IMR-90 (cell line): ENCODE data around the gene ATP13A2. TPM values are rescaled to one million over a fixed set of nuclear protein-coding genes. Genes with fewer than 3 reads are reported as not detected.

ENCODE experiments used
- ATAC-seq: fragments of 200-7000 bp; cut with Tn5 transposase; 2 replicates; pipeline ENCODE4 v1.9.1; 2020; ENCODE audit warnings: low read depth, mild to moderate bottlenecking, moderate library complexity
- BruUV-seq: library from RNA; stranded (reverse); fragments of 400-500 nt; replicated peaks from 2 replicates; lab custom pipeline; 2021; lab: Mats Ljungman, UMichigan
- CTCF ChIA-PET: fragments of 300-600 bp; formaldehyde crosslinking; extraction: SDS; loops from one replicate; lab custom pipeline; 2021; ENCODE audit warnings: antibody characterized with exemption; lab: Yijun Ruan, JAX
- POLR2A ChIA-PET: fragments of 300-600 bp; sonication (Branson Sonifier 250); formaldehyde crosslinking; loops from one replicate; lab custom pipeline; 2022; ENCODE audit warnings: antibody characterized with exemption; ENCODE audit not compliant: unreplicated experiment; lab: Charles Lee
- DNase-seq: peaks from one replicate; pipeline ENCODE4 v3.0.0; 2013
- H2AFZ ChIP-seq: replicated peaks from 2 replicates; pipeline ENCODE3; 2013; ENCODE audit warnings: low read length, mild to moderate bottlenecking; ENCODE audit not compliant: poor library complexity
- H2AK5ac ChIP-seq: 2 replicates; pipeline ENCODE4 v1.6.1; 2013; ENCODE audit warnings: low read depth, low read length, inconsistent platforms
- H2AK9ac ChIP-seq: replicated peaks from 2 replicates; pipeline ENCODE3; 2013; ENCODE audit warnings: mild to moderate bottlenecking, low read depth, low read length, moderate library complexity; ENCODE audit not compliant: poor library complexity
- H2BK120ac ChIP-seq: 2 replicates; pipeline ENCODE4 v1.6.1; 2013; ENCODE audit warnings: low read depth, low read length, inconsistent platforms
- H2BK15ac ChIP-seq: 3 replicates; pipeline ENCODE4 v1.6.1; 2013; ENCODE audit warnings: low read depth, low read length, inconsistent platforms
- H2BK20ac ChIP-seq: 2 replicates; pipeline ENCODE4 v1.6.1; 2013; ENCODE audit warnings: low read depth, mild to moderate bottlenecking, inconsistent platforms, low read length, moderate library complexity
- H2BK5ac ChIP-seq: 2 replicates; pipeline ENCODE4 v1.6.1; 2013; ENCODE audit warnings: mild to moderate bottlenecking, low read depth, low read length, inconsistent platforms; ENCODE audit not compliant: poor library complexity, severe bottlenecking
- H3K14ac ChIP-seq: replicated peaks from 2 replicates; pipeline ENCODE4 v1.6.1; 2013; ENCODE audit warnings: low read depth, low read length, inconsistent platforms
- H3K18ac ChIP-seq: 2 replicates; pipeline ENCODE4 v1.6.1; 2013; ENCODE audit warnings: low read depth, low read length, control low read depth
- H3K23ac ChIP-seq: 2 replicates; pipeline ENCODE4 v1.6.1; 2013; ENCODE audit warnings: low read depth, low read length, inconsistent platforms
- H3K27ac ChIP-seq: 2 replicates; pipeline ENCODE4 v1.5.1; 2013; ENCODE audit warnings: mild to moderate bottlenecking, control low read depth, low read length; ENCODE audit not compliant: insufficient read depth
- H3K27me3 ChIP-seq: 2 replicates; pipeline ENCODE4 v1.6.1; 2013; ENCODE audit warnings: low read length; ENCODE audit not compliant: control insufficient read depth, insufficient read depth
- H3K36me3 ChIP-seq: 2 replicates; pipeline ENCODE4 v1.6.1; 2013; ENCODE audit warnings: low read length, mixed read lengths; ENCODE audit not compliant: control insufficient read depth, insufficient read depth
- H3K4ac ChIP-seq: 2 replicates; pipeline ENCODE4 v1.6.1; 2013; ENCODE audit warnings: low read depth, low read length, inconsistent platforms
- H3K4me1 ChIP-seq: 2 replicates; pipeline ENCODE4 v1.6.1; 2013; ENCODE audit warnings: low read length, mixed read lengths; ENCODE audit not compliant: control insufficient read depth, insufficient read depth
- H3K4me2 ChIP-seq: 2 replicates; pipeline ENCODE4 v1.6.1; 2013; ENCODE audit warnings: low read depth, mild to moderate bottlenecking, control low read depth, low read length, moderate library complexity
- H3K4me3 ChIP-seq: 2 replicates; pipeline ENCODE4 v1.5.1; 2013; ENCODE audit warnings: low read depth, mild to moderate bottlenecking, control low read depth, low read length, moderate library complexity; ENCODE audit not compliant: insufficient read depth
- H3K56ac ChIP-seq: 2 replicates; pipeline ENCODE4 v1.6.1; 2013; ENCODE audit warnings: low read length, inconsistent platforms; ENCODE audit not compliant: insufficient read depth; ENCODE audit errors: extremely low read depth
- H3K79me1 ChIP-seq, 2 experiments: 2 replicates each; pipeline ENCODE4 v1.6.1; 2013; ENCODE audit warnings: low read length in 2 of 2, inconsistent platforms in 1 of 2, low read depth in 1 of 2
- H3K9ac ChIP-seq: 2 replicates; pipeline ENCODE4 v1.6.1; 2013; ENCODE audit warnings: low read depth, low read length, control low read depth
- H3K9me1 ChIP-seq: 2 replicates; pipeline ENCODE4 v1.6.1; 2013; ENCODE audit warnings: low read length, inconsistent platforms; ENCODE audit not compliant: insufficient read depth
- H3K9me3 ChIP-seq: 2 replicates; pipeline ENCODE4 v1.6.1; 2013; ENCODE audit warnings: low read length; ENCODE audit not compliant: control insufficient read depth, insufficient read depth
- H4K20me1 ChIP-seq: 2 replicates; pipeline ENCODE4 v1.6.1; 2013; ENCODE audit warnings: low read length, inconsistent platforms; ENCODE audit not compliant: insufficient read depth
- H4K5ac ChIP-seq: 2 replicates; pipeline ENCODE4 v1.6.1; 2013; ENCODE audit warnings: mild to moderate bottlenecking, low read depth, low read length, control low read depth
- H4K8ac ChIP-seq, 2 experiments: 2 replicates each; pipeline ENCODE4 v1.6.1; 2013; ENCODE audit warnings: low read depth in 2 of 2, low read length in 2 of 2, control low read depth in 1 of 2, inconsistent platforms in 1 of 2
- H4K91ac ChIP-seq: 2 replicates; pipeline ENCODE4 v1.6.1; 2013; ENCODE audit warnings: low read depth, low read length, inconsistent platforms; ENCODE audit not compliant: insufficient read depth
- BHLHE40 ChIP-seq: fragments of 150-350 bp; IDR thresholded peaks from 2 replicates; pipeline ENCODE4 v1.6.1; 2016; ENCODE audit warnings: mild to moderate bottlenecking, low read depth, low read length
- CEBPB ChIP-seq: IDR thresholded peaks from 2 replicates; pipeline ENCODE4 v1.6.1; 2012; ENCODE audit warnings: low read depth, low read length, improper control_type of control experiment
- CHD1 ChIP-seq: IDR thresholded peaks from 2 replicates; pipeline ENCODE4 v1.6.1; 2012; ENCODE audit warnings: low read depth, low read length, improper control_type of control experiment
- MAZ ChIP-seq: IDR thresholded peaks from 2 replicates; pipeline ENCODE4 v1.6.1; 2012; ENCODE audit warnings: low read depth, mild to moderate bottlenecking, low read length, improper control_type of control experiment, moderate library complexity, borderline replicate concordance
- MXI1 ChIP-seq: IDR thresholded peaks from 2 replicates; pipeline ENCODE4 v1.6.1; 2012; ENCODE audit warnings: low read depth, mild to moderate bottlenecking, low read length, moderate library complexity, borderline replicate concordance
- POLR2A ChIP-seq: IDR thresholded peaks from 2 replicates; pipeline ENCODE4 v1.6.1; 2012; ENCODE audit warnings: mild to moderate bottlenecking, low read depth, low read length
- RCOR1 ChIP-seq: IDR thresholded peaks from 2 replicates; pipeline ENCODE4 v1.6.1; 2012; ENCODE audit warnings: mild to moderate bottlenecking, low read length, improper control_type of control experiment; ENCODE audit not compliant: insufficient replicate concordance
- SMC3 ChIP-seq: fragments of 150-350 bp; IDR thresholded peaks from 2 replicates; pipeline ENCODE4 v1.6.1; 2016; ENCODE audit warnings: low read depth, mild to moderate bottlenecking, antibody characterized with exemption, low read length, moderate library complexity
- WGBS, 2 experiments: methylation state at CpG; one replicate each; pipeline versions ENCODE4 v1.1.5 to v1.1.7; 2013; ENCODE audit warnings: missing lambda C conversion rate in 2 of 2; ENCODE audit not compliant: insufficient read length in 1 of 2; ENCODE audit errors: extremely low coverage in 2 of 2; 5-methylcytosine and 5-hydroxymethylcytosine counted together
- dilution Hi-C: fragments of 300-500 bp; cut with HindIII; formaldehyde crosslinking; loops from one replicate; pipeline ENCODE4 v1.14.3; 2018; ENCODE audit warnings: low sequenced_read_pairs; ENCODE audit not compliant: unreplicated experiment
- in situ Hi-C: fragments of 300-500 bp; cut with MboI; formaldehyde crosslinking; loops from 3 replicates; pipeline ENCODE4 v1.14.3; 2019; ENCODE audit warnings: low sequenced_read_pairs, inconsistent platforms, mixed read lengths
- intact Hi-C: fragments of 100-400 bp; cut with micrococcal nuclease; formaldehyde crosslinking; loops from 2 replicates; pipeline ENCODE4 v1.10.0; 2022
- polyA plus RNA-seq, 3 experiments: library from polyadenylated mRNA; depleted of rRNA; stranded (reverse); fragments of >200 nt; gene quantifications; 2 replicates each; pipeline ENCODE4 v1.2.3, GENCODE V29; 2012; ENCODE audit warnings: low replicate concordance in 1 of 3
- total RNA-seq: library from RNA; depleted of rRNA; stranded (reverse); fragments of >200 nt; gene quantifications from 2 replicates; pipeline ENCODE4 v1.2.3, GENCODE V29; 2012
- TF ChIP-seq, protein P1 (sequence below): fragments of 150-350 bp; IDR thresholded peaks from 2 replicates; pipeline ENCODE4 v1.6.1; 2017; ENCODE audit warnings: mild to moderate bottlenecking, antibody characterized with exemption, low read length, low read depth
- TF ChIP-seq, protein P2 (sequence below): conservative IDR thresholded peaks from 2 replicates; pipeline ENCODE4 v1.5.1; 2012; ENCODE audit warnings: mild to moderate bottlenecking, low read depth, low read length, improper control_type of control experiment
- TF ChIP-seq, protein P3 (sequence below): fragments of 150-350 bp; IDR thresholded peaks from 2 replicates; pipeline ENCODE4 v1.6.1; 2016; ENCODE audit warnings: low read depth, mild to moderate bottlenecking, low read length, moderate library complexity, borderline replicate concordance

The ATP13A2 gene
- total and polyA plus RNA-seq, 2 of the 4 experiments (the other 2 are of a cell fraction): 5.7 to 18.9 TPM

DNA sequence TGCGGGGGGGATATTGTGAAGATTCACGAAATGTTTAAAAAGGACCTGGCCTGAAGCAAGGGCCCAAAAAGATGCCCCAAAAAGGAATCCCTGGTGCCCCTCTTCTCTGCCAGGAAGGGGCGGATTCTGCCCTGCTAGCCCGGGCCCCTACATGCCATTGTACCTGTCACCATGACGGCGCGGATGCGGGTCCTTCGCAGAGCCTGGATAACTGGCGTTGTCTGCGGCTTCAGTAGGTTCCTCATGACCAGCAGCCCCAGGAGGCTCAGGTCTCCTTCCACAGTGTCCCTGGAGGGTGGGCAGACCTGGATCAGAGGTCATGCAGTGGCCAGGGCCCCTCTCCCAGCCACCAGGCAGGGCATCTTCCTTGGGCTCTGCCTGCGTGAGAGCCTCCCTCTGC lies 20.2 kb downstream of the ATP13A2 start:
- Histone ChIP-seq H3K4ac (no peak overlapping the region), H3K9ac (no peak overlapping the region), H4K5ac (no peak overlapping the region), H2BK15ac (no peak overlapping the region), H4K8ac (no peak overlapping the region), H3K27me3 (no peaks in the 10 kb centered on the region), H2BK20ac (no peak overlapping the region), H3K9me3 (no peaks in the 10 kb centered on the region), H4K20me1 (no peaks in the 10 kb centered on the region), H4K91ac (no peak overlapping the region), H2AK5ac (no peak overlapping the region), H3K56ac (no peak overlapping the region), H2AFZ (no peak overlapping the region), H3K18ac (no peak overlapping the region), H3K4me3 (no peak overlapping the region), H2BK5ac (no peak overlapping the region), H3K9me1 (no peaks in the 10 kb centered on the region), H2AK9ac (no peak overlapping the region), H3K27ac (no peak overlapping the region), H3K23ac (no peak overlapping the region), H3K4me2 (no peak overlapping the region), H2BK120ac (no peak overlapping the region), H3K79me1 (no peaks in the 10 kb centered on the region), H3K14ac (no peak overlapping the region), H3K4me1 (no peaks in the 10 kb centered on the region), H3K36me3 (peaks cover 13% of the 10 kb centered on the region)
- intact Hi-C loops (no loop called here), dilution Hi-C loops (no loop called here), in situ Hi-C loops (no loop called here)
- BruUV-seq: no TSS peak
- 97% methylated on average over 11 of the region's 12 CpGs; no CpG with 5 or more reads in 1 of the 2 experiments for WGBS, 2 experiments
- ChIA-PET CTCF (no interaction called here), POLR2A (no interaction called here)
- TF ChIP-seq CHD1 (no peak), CEBPB (no peak), BHLHE40 (no peak), SMC3 (no peak), RCOR1 (no peak), MXI1 (no peak), POLR2A (no peak), MAZ (no peak)
- TF ChIP-seq, protein P1, sequence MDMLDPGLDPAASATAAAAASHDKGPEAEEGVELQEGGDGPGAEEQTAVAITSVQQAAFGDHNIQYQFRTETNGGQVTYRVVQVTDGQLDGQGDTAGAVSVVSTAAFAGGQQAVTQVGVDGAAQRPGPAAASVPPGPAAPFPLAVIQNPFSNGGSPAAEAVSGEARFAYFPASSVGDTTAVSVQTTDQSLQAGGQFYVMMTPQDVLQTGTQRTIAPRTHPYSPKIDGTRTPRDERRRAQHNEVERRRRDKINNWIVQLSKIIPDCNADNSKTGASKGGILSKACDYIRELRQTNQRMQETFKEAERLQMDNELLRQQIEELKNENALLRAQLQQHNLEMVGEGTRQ: no peak
- TF ChIP-seq, protein P2, sequence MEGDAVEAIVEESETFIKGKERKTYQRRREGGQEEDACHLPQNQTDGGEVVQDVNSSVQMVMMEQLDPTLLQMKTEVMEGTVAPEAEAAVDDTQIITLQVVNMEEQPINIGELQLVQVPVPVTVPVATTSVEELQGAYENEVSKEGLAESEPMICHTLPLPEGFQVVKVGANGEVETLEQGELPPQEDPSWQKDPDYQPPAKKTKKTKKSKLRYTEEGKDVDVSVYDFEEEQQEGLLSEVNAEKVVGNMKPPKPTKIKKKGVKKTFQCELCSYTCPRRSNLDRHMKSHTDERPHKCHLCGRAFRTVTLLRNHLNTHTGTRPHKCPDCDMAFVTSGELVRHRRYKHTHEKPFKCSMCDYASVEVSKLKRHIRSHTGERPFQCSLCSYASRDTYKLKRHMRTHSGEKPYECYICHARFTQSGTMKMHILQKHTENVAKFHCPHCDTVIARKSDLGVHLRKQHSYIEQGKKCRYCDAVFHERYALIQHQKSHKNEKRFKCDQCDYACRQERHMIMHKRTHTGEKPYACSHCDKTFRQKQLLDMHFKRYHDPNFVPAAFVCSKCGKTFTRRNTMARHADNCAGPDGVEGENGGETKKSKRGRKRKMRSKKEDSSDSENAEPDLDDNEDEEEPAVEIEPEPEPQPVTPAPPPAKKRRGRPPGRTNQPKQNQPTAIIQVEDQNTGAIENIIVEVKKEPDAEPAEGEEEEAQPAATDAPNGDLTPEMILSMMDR: no peak
- TF ChIP-seq, protein P3, sequence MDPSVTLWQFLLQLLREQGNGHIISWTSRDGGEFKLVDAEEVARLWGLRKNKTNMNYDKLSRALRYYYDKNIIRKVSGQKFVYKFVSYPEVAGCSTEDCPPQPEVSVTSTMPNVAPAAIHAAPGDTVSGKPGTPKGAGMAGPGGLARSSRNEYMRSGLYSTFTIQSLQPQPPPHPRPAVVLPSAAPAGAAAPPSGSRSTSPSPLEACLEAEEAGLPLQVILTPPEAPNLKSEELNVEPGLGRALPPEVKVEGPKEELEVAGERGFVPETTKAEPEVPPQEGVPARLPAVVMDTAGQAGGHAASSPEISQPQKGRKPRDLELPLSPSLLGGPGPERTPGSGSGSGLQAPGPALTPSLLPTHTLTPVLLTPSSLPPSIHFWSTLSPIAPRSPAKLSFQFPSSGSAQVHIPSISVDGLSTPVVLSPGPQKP: no peak
- ATAC-seq: no peak
- no peak for DNase-seq
